HS-27A (cell line): ENCODE measurements around the gene PDE4D.
"Not testable (repeated sequence)": the region's sequence is repeated elsewhere in the genome, so short reads cannot be mapped to it uniquely, and the experiment has no call there.

Experiments
- DNase-seq: peaks from one replicate; pipeline ENCODE4 v3.0.0-alpha.2; 2012; ENCODE audit warnings: low read depth, missing footprints

The PDE4D gene

DNA sequence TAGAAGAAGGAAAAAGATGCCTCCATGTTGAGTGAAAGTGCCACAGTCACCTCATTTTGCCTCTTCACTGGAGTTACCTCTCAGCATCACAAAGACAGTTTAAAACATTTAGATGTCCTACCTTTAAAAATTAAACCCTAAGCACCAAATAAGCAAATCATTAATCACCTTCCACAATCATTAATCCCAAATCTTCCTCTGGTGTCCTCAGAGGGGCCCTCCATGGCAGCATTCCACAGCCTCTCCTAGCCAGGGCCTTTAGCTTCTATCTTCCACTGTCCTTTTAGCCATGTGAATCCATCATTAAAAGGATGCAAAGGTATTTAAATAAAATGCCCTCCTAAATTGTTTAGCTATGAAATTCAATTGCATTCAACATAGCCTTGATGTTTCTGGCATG is 310.8 kb downstream of the PDE4D start:
- DNase-seq, result no peak

DNA sequence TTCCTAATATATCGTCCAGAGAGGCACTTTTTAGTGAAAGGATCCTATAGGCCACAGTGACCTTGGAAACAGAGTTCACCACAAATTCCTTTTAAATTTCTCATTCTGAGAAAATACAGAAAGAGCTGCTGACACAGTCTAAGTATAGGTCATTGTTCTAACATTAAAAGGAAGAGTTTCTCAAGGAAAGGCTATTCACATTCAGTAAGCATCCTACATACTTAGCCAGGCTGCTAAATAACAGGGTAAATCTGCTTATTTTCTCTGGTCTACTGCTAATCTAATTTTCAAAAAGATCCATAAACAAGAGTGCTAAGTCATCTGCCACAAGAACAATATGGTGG is 313.7 kb downstream of the PDE4D start:
- DNase-seq, result no peak

DNA sequence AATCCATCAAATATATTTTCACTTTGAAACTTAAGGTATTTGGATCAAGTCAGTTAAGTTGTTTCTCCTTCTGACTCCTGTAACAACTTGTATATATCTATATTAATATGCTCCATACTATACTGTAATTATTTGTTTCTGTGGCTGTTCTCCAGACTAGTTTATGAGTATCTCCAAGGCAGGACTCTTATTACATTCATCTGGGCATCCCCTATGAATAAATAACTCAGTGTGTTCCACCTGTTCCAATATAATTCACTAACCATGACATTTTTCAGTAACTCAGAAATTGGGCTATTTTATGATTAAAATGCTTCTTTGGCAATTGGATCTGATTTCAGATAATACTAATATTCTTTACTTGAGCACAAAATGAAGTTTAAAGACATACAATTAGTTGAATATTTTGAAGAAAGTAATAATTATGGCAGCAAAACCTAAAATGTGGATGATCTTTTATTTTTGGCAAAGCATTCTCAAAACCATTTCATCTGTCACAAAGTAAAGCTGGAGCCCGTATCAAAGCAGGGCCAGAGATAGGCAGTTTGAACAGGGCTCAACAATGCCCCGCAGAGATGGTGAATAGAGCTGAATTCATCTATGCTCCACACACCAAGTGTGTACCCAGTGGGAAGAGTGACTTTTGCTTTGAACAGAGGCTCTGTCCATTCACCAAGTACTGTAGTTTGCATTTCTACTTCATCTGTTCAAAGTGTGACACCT is 314.3 kb downstream of the PDE4D start:
- DNase-seq, result no peak

DNA sequence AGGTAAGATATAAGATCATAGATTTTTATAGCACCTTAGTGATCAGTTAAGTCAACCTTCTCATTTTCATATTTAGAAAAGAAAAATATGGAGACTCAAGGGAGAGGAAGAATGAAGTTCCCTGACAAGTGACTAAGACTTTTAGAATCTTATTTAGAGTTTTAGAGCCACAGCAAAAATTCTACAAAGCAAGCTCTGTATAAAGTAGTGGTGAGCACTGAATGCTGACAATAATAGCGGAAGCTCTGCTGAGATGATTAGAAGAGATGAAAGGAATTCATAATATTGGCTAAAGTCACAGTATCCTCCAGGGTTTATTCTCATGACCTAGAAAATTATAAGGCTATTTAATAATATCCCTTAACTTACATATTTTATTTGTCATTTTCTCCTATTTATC is 316.0 kb downstream of the PDE4D start:
- DNase-seq, result no peak

DNA sequence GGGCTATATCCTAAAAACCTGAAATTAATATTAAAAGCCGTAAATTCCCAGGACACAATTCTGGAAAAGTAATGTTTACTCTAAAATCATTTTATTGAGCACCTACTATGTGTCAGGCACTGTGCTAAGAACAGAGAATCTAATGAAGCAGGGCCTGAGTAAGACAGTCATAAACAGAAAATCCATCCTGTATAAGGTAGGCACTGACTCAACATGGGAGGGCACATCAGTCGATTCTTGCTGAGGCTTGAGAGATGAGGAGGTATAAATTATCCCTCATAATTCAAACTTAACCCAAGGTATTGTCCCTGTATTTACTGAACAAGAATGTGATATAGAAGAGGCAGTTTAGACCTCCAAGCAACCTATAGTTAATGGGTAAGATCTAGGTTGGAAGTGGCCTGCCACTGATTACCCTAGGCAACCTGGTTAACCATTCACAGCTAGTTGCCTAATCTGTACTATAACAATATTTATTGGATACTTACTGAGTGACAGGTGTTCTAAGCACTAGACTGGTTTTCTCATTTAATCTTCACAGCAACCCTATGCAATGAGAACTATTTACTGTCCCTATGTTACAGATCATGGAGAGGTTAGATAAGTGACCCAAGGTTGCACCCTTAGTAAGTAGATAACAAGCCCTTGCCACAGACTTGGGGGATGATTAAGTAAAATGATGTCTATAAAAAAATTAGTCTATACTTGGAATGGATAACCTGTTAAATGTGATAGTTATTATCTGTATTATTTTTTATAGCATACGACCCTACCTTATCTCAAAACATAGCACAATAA is 317.7 kb downstream of the PDE4D start:
- no peak for DNase-seq

DNA sequence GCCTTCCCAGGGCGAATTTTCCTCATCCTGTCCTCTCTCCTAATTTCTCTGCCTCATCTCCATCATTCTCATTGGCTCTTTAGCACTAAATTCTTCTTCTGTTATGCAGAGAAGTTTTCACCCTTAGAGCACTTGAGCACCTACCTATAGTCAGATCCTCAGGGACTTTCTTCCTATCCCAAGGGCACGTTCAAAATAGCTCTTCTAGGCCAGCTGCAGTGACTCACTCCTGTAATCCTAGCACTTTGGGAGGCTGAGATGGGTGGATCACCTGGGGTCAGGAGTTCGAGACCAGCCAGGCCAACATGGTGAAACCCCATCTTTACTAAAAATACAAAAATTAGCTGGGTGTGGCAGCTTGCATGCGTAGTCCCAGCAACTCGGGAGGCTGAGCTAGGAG is 320.0 kb downstream of the PDE4D start:
- DNase-seq, result not testable (repeated sequence)

DNA sequence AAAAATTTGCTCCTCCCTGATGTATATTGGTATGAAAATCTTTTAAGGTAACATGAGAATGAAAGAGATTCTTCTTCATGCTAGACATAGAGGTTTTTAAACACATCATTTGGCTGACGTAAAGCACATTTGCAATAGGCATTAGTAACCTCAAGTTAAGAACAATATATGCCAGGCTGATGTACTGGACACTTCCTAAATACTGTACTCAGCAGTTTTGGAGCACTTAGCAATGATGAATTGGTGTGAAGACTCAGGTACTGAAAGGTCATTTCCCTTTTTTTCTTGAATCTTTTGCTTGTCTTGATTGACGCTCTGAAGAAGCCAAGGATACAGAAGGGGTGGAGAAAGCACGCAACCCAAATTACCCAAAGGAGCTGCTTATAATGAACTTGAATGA is 322.5 kb downstream of the PDE4D start:
- no peak for DNase-seq

DNA sequence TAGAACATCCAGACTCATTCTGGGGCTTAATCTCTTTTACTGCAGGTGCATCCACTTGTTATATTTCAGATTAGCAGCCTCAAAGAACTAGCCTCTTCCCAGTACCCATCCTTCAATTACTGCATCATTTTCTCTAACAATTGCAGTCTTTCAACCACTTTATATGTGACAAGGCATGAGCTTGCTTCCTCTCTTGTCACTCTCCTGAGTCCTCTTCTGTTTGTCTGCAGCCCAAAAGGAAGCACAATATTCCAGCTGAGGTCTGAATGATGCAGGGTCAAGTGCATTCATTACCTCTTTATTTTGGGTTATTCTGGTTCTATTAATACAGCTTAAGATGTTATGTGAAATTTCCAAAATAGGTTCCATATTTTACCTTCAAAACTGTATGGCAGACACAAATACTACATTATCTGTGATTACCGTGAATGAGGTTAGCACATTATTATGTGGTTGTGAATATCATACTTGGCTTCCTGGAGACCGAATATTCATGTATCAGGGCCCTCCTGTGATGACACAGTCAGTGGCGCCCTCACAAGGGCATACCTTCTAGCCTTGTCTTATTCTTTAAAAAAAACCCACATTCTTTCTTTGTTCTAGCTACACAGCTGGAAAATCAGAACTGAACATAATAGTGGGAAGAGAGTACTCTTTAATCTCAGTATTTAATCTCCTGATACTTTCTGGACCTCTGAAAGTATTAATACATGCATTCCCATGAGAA is 323.8 kb downstream of the PDE4D start:
- no peak for DNase-seq

DNA sequence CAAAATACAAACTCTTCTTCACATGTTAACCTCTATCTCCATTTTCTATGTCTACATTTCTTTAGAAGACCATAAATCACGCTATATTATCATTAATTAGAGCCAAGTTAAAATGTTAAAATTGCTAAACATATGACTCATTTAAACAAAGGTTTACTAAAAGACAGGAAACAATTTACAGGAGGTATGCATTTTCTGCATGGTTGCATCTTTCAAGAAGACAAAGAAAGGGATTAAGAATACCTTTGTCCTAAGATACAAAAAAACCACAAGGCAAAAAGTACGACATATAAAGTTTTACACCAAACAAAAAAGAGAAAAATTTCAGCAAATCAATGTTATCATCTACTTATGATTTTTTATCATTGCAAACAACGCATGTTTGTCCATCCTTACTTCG is 324.4 kb downstream of the PDE4D start:
- no peak for DNase-seq

DNA sequence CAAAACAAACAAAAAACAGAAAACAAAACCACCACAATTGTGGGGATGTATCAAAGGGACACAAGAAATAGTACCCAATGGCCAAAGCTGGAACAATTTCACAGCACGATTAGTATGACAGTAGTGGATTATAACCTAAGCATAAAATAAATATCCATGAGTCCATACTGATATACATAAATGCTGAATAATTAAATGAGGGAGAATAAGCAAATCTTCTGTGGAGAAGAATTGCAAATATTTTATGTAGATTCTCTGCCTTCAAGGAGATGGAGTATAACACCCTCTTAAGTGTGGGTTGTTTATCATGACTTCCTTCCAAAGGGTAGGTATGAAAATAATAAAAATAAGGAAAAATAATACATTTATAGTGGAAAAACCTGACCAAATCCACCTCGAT is 325.4 kb downstream of the PDE4D start:
- DNase-seq, result no peak

DNA sequence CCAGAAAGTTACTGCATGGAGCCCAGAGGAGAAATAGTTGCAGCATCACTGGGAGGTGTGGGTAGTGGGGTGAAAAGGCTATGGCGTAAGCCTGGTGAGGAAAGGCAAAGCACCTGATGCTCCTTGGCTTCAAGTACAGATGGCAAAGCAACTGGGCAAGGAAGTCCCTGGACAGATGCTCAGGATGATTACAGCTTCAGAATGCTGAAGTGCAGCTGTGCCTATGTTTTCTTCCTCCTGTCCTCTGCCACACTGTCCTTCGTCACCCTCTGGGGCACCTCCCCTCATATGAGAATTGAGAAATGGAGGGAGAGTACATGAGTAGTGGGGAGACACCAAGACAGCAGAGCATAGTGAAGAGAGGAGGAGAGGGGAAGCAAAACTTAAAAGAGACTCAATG is 328.0 kb downstream of the PDE4D start:
- no peak for DNase-seq

DNA sequence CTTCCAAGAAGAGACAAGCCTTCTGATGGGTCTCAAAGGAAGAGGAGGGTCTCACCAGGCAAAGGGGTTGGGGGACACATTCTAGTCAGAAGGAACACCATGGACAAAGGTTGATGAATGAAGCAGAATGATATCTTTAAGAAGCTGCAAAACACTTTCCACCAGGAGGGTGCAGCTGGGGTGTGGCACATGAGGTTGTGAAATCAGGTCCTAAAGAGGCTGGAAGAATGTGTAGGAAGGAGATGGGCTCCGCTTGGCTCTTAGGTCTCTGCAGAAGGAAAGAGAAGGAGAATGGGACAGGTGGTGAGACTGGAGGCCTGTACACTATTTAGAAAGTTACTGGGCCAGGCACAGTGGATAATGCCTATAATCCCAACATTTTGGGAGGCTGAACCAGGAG is 328.6 kb downstream of the PDE4D start:
- no peak for DNase-seq

DNA sequence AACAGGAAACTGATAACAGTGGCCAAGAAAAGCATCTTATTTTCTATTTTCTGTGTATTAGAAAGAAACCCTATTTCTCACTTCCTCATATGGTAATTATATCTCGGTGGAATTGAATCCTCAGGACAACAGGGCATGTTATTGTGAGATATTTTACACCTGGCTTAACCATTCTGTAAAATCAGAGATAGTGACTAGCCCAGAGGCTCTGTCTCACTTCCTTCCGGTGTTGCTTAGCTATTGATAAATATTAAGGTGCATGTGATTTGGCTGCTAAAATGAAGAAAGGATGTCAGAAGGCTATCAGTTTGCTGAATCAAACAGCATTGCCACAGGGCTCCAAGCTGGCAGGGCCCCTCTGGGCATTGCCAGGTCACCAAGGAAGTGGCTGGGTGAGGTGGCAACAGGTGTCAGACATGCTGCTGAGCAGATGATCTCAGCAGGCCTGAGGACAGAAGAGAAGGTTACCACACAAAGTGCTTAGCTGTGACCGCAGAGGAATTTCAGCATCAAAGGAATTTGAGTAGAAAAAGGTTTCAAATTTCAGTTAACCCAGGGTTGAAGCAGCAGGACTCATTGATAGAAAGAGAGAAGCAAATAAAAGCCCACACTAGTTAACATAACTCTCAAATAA is 330.7 kb downstream of the PDE4D start:
- DNase-seq, result no peak

DNA sequence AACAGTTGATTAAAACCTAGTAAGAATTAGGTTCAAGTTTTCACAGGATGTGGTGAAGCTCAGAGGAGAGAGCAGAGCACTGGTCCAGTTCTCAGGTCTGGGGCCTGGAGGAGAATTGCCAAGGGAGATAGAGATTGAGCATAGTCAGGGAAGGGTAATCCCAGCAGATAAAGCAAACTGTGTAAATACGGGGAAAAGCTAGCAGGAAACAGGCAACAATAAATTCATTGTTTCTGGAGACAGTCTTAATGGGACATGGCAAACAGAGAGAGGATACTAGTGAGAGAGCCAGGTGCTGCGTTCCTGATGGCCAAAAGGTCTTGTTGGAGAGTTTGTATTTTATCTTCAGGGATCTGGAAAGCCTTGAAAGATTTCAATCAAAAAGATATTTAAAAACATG is 333.0 kb downstream of the PDE4D start:
- DNase-seq, result no peak

DNA sequence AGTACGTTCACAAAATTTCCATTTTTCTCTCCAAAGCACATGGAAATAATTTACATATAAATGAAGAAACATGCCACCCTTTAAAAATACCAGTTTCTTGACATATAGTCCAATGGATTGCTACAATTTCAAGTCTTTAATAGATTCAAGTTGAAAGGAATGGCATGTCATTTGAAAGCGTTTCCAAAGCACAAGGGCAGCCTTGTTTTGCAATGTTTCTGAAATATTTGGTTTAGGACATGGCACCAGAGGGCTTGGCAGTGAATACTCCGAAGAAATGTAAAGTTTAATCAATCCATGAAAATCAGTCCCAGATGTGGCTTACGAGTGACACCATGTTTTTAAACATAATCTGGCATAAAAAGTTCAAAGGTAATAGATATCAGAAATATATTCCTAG is 333.7 kb downstream of the PDE4D start:
- no peak for DNase-seq

DNA sequence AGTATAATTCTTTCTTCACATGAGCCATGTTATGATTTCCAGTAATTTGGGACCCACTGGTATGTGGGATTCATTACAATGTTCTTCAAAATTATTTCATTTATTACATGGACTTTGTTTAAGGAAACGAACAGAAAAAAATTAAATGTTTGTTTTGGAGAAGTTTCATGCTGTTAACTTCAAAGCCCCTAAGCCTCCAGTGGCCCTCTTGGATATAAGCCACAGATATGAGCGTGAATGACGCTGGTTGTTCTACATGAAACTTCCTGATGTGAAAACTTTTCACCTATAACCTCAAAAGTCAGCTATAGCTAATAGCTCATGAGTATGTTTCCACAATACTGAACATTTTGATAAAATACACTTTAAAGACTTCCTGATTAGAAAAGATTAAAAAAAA is 334.2 kb downstream of the PDE4D start:
- no peak for DNase-seq

DNA sequence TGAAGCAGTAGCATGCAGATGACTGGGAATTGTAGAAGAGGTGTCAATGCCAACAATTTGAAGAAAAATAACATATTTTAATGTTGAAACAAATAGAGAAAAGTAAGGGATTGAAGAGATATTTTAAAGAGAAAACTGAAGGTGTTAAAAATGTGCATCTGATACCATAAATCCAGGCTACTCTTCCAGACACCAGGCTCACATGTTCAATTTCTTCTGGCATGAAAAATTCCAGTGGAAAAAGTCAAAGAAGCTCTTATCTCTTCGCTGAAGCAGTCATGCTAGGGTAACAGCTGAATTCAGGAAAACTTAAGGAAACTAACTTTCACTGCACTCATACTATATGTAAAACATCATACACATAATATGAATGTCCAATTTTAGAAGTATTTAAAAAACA is 335.0 kb downstream of the PDE4D start:
- no peak for DNase-seq

DNA sequence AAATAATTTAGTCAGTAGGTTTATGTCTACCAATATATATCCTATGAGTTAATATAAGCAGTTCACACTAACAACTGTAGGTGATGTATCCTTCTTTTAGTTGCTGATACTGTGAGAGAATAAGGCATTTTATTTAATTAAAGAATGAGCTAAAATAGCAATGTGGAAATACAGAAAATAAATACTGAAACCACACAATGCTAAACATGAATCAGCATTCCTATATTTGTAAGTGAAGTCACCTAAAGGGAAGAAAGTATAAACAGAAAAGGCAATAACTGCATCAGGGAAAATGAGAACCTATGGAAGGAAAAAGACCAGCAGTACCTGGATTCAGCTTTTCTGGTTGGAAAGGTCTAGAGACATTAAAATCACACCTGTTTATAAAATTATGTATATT is 336.0 kb downstream of the PDE4D start:
- no peak for DNase-seq

DNA sequence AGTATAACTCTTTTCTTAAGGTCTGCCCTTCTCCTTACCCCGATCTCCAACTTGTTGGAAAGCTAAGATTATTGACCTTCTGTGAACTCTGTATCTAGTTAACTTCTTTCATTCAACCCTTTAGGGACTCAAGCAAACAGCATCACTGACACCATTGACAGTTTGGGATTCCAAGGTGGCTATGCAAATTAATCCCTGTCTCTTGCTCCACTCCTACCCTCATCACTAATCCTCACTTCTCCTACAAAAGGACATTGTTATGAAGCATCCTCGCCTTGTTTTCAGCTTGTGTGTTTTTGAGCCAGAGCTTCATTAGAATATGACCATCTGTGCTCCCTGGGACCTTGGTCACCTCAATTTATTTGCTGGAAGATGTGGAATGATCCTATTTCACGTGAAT is 337.9 kb downstream of the PDE4D start:
- no peak for DNase-seq

DNA sequence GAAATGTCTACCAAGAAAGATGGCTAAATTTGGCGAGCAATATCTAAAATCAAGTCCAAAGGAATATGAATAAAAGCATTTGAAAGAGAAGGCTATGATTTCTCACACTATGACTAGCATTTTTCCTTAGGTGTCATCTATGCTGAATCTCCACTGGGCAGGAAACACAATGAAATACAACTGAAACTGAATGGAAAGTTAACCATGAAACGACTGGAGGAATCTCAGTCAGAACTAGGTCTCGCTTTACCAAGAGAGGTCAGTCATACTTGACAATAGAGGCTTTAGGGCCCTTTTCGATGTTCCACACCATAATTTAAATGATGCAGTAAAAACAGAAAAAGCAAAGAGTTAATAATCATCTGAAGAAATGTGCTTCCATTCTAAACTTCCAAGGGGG is 339.0 kb downstream of the PDE4D start:
- no peak for DNase-seq

DNA sequence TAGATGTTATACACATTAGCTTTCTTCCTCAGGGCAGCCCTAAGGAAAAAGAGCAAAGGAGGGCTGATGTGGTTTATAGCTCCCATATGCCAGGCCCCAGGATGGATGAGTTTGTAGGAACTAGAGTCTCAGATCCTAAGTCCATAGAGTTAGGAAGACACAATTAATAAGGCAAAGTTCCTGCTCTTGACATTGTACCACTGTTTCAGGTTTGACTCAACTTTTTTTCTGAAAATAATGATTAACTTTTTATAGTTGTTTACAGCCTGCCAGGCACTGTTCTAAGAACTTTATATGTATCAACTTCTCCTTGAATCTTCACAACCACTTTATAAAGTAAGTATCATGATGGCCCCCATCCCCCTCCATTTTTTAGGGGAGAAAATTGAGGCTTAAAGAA is 339.5 kb downstream of the PDE4D start:
- no peak for DNase-seq

DNA sequence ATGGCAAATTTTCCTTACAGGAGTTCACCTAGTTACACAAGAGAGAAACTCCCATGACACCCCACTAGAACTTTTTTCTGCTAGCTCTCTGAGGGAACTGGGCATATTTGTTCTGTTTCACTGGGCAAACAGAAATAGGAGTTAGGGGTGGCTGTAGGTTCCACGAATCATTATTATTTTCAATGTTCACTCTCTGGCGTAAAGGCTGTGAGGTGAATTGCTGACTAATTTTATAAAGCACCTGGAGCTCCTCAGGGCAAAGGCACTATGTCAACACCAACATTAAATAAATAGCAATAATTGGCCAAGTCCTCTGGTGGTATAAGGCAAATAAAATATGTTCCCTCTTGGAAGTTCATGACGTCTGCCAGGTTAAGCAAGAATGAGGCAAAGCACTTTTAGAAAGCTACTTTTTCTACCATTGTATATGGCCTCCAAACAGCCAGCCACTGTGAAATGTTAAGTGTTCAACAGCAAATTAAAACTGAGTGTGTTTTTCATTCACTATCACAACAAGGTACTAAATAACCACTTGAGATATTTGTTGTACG is 344.6 kb downstream of the PDE4D start:
- no peak for DNase-seq

DNA sequence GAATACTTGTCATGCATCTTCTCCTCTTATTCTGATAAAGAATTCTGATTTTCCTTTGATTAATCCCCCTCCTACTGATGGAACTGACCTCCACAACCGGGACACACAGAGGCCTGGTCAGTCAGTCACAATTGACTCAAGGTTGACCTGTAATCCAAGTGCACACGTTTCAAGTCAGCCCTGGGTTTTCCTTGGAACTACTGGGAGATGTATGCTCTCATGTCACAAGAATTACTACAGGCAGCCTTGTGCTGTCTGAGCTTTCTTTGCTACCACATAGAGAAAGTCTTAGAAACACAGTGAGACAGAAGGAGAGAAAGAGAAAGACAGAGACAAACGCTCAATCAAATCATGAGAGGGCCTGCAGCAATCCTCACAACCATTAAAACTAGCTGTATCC is 345.8 kb downstream of the PDE4D start:
- no peak for DNase-seq
